IMR-90 (cell line): ENCODE measurements around the gene SQSTM1. TPM values are rescaled to one million over a fixed set of nuclear protein-coding genes. Genes with fewer than 3 reads are reported as not detected.

Experiments
- ATAC-seq: fragments of 200-7000 bp; cut with Tn5 transposase; 2 replicates; pipeline ENCODE4 v1.9.1; 2020; ENCODE audit warnings: low read depth, mild to moderate bottlenecking, moderate library complexity
- BruUV-seq: library from RNA; stranded (reverse); fragments of 400-500 nt; replicated peaks from 2 replicates; lab custom pipeline; 2021; lab: Mats Ljungman, UMichigan
- CTCF ChIA-PET: fragments of 300-600 bp; formaldehyde crosslinking; extraction: SDS; loops from one replicate; lab custom pipeline; 2021; ENCODE audit warnings: antibody characterized with exemption; lab: Yijun Ruan, JAX
- POLR2A ChIA-PET: fragments of 300-600 bp; sonication (Branson Sonifier 250); formaldehyde crosslinking; loops from one replicate; lab custom pipeline; 2022; ENCODE audit warnings: antibody characterized with exemption; ENCODE audit not compliant: unreplicated experiment; lab: Charles Lee
- DNase-seq: peaks from one replicate; pipeline ENCODE4 v3.0.0; 2013
- H2AFZ ChIP-seq: replicated peaks from 2 replicates; pipeline ENCODE3; 2013; ENCODE audit warnings: low read length, mild to moderate bottlenecking; ENCODE audit not compliant: poor library complexity
- H2AK5ac ChIP-seq: 2 replicates; pipeline ENCODE4 v1.6.1; 2013; ENCODE audit warnings: low read depth, low read length, inconsistent platforms
- H2AK9ac ChIP-seq: replicated peaks from 2 replicates; pipeline ENCODE3; 2013; ENCODE audit warnings: mild to moderate bottlenecking, low read depth, low read length, moderate library complexity; ENCODE audit not compliant: poor library complexity
- H2BK120ac ChIP-seq: 2 replicates; pipeline ENCODE4 v1.6.1; 2013; ENCODE audit warnings: low read depth, low read length, inconsistent platforms
- H2BK15ac ChIP-seq: 3 replicates; pipeline ENCODE4 v1.6.1; 2013; ENCODE audit warnings: low read depth, low read length, inconsistent platforms
- H2BK20ac ChIP-seq: 2 replicates; pipeline ENCODE4 v1.6.1; 2013; ENCODE audit warnings: low read depth, mild to moderate bottlenecking, inconsistent platforms, low read length, moderate library complexity
- H2BK5ac ChIP-seq: 2 replicates; pipeline ENCODE4 v1.6.1; 2013; ENCODE audit warnings: mild to moderate bottlenecking, low read depth, low read length, inconsistent platforms; ENCODE audit not compliant: poor library complexity, severe bottlenecking
- H3K14ac ChIP-seq: replicated peaks from 2 replicates; pipeline ENCODE4 v1.6.1; 2013; ENCODE audit warnings: low read depth, low read length, inconsistent platforms
- H3K18ac ChIP-seq: 2 replicates; pipeline ENCODE4 v1.6.1; 2013; ENCODE audit warnings: low read depth, low read length, control low read depth
- H3K23ac ChIP-seq: 2 replicates; pipeline ENCODE4 v1.6.1; 2013; ENCODE audit warnings: low read depth, low read length, inconsistent platforms
- H3K27ac ChIP-seq: 2 replicates; pipeline ENCODE4 v1.5.1; 2013; ENCODE audit warnings: mild to moderate bottlenecking, control low read depth, low read length; ENCODE audit not compliant: insufficient read depth
- H3K27me3 ChIP-seq: 2 replicates; pipeline ENCODE4 v1.6.1; 2013; ENCODE audit warnings: low read length; ENCODE audit not compliant: control insufficient read depth, insufficient read depth
- H3K36me3 ChIP-seq: 2 replicates; pipeline ENCODE4 v1.6.1; 2013; ENCODE audit warnings: low read length, mixed read lengths; ENCODE audit not compliant: control insufficient read depth, insufficient read depth
- H3K4ac ChIP-seq: 2 replicates; pipeline ENCODE4 v1.6.1; 2013; ENCODE audit warnings: low read depth, low read length, inconsistent platforms
- H3K4me1 ChIP-seq: 2 replicates; pipeline ENCODE4 v1.6.1; 2013; ENCODE audit warnings: low read length, mixed read lengths; ENCODE audit not compliant: control insufficient read depth, insufficient read depth
- H3K4me2 ChIP-seq: 2 replicates; pipeline ENCODE4 v1.6.1; 2013; ENCODE audit warnings: low read depth, mild to moderate bottlenecking, control low read depth, low read length, moderate library complexity
- H3K4me3 ChIP-seq: 2 replicates; pipeline ENCODE4 v1.5.1; 2013; ENCODE audit warnings: low read depth, mild to moderate bottlenecking, control low read depth, low read length, moderate library complexity; ENCODE audit not compliant: insufficient read depth
- H3K56ac ChIP-seq: 2 replicates; pipeline ENCODE4 v1.6.1; 2013; ENCODE audit warnings: low read length, inconsistent platforms; ENCODE audit not compliant: insufficient read depth; ENCODE audit errors: extremely low read depth
- H3K79me1 ChIP-seq, 2 experiments: 2 replicates each; pipeline ENCODE4 v1.6.1; 2013; ENCODE audit warnings: low read length in 2 of 2, inconsistent platforms in 1 of 2, low read depth in 1 of 2
- H3K9ac ChIP-seq: 2 replicates; pipeline ENCODE4 v1.6.1; 2013; ENCODE audit warnings: low read depth, low read length, control low read depth
- H3K9me1 ChIP-seq: 2 replicates; pipeline ENCODE4 v1.6.1; 2013; ENCODE audit warnings: low read length, inconsistent platforms; ENCODE audit not compliant: insufficient read depth
- H3K9me3 ChIP-seq: 2 replicates; pipeline ENCODE4 v1.6.1; 2013; ENCODE audit warnings: low read length; ENCODE audit not compliant: control insufficient read depth, insufficient read depth
- H4K20me1 ChIP-seq: 2 replicates; pipeline ENCODE4 v1.6.1; 2013; ENCODE audit warnings: low read length, inconsistent platforms; ENCODE audit not compliant: insufficient read depth
- H4K5ac ChIP-seq: 2 replicates; pipeline ENCODE4 v1.6.1; 2013; ENCODE audit warnings: mild to moderate bottlenecking, low read depth, low read length, control low read depth
- H4K8ac ChIP-seq, 2 experiments: 2 replicates each; pipeline ENCODE4 v1.6.1; 2013; ENCODE audit warnings: low read depth in 2 of 2, low read length in 2 of 2, control low read depth in 1 of 2, inconsistent platforms in 1 of 2
- H4K91ac ChIP-seq: 2 replicates; pipeline ENCODE4 v1.6.1; 2013; ENCODE audit warnings: low read depth, low read length, inconsistent platforms; ENCODE audit not compliant: insufficient read depth
- BHLHE40 ChIP-seq: fragments of 150-350 bp; IDR thresholded peaks from 2 replicates; pipeline ENCODE4 v1.6.1; 2016; ENCODE audit warnings: mild to moderate bottlenecking, low read depth, low read length
- MAZ ChIP-seq: IDR thresholded peaks from 2 replicates; pipeline ENCODE4 v1.6.1; 2012; ENCODE audit warnings: low read depth, mild to moderate bottlenecking, low read length, improper control_type of control experiment, moderate library complexity, borderline replicate concordance
- MXI1 ChIP-seq: IDR thresholded peaks from 2 replicates; pipeline ENCODE4 v1.6.1; 2012; ENCODE audit warnings: low read depth, mild to moderate bottlenecking, low read length, moderate library complexity, borderline replicate concordance
- NFE2L2 ChIP-seq: fragments of 150-350 bp; IDR thresholded peaks from 2 replicates; pipeline ENCODE4 v1.6.1; 2016; ENCODE audit warnings: low read depth, mild to moderate bottlenecking, low read length
- POLR2A ChIP-seq: IDR thresholded peaks from 2 replicates; pipeline ENCODE4 v1.6.1; 2012; ENCODE audit warnings: mild to moderate bottlenecking, low read depth, low read length
- RAD21 ChIP-seq: IDR thresholded peaks from 2 replicates; pipeline ENCODE4 v1.6.1; 2012; ENCODE audit warnings: low read length, improper control_type of control experiment
- SMC3 ChIP-seq: fragments of 150-350 bp; IDR thresholded peaks from 2 replicates; pipeline ENCODE4 v1.6.1; 2016; ENCODE audit warnings: low read depth, mild to moderate bottlenecking, antibody characterized with exemption, low read length, moderate library complexity
- WGBS, 2 experiments: methylation state at CpG; one replicate each; pipeline versions ENCODE4 v1.1.5 to v1.1.7; 2013; ENCODE audit warnings: missing lambda C conversion rate in 2 of 2; ENCODE audit not compliant: insufficient read length in 1 of 2; ENCODE audit errors: extremely low coverage in 2 of 2; 5-methylcytosine and 5-hydroxymethylcytosine counted together
- dilution Hi-C: fragments of 300-500 bp; cut with HindIII; formaldehyde crosslinking; loops from one replicate; pipeline ENCODE4 v1.14.3; 2018; ENCODE audit warnings: low sequenced_read_pairs; ENCODE audit not compliant: unreplicated experiment
- in situ Hi-C: fragments of 300-500 bp; cut with MboI; formaldehyde crosslinking; loops from 3 replicates; pipeline ENCODE4 v1.14.3; 2019; ENCODE audit warnings: low sequenced_read_pairs, inconsistent platforms, mixed read lengths
- intact Hi-C: fragments of 100-400 bp; cut with micrococcal nuclease; formaldehyde crosslinking; loops from 2 replicates; pipeline ENCODE4 v1.10.0; 2022
- polyA plus RNA-seq, 3 experiments: library from polyadenylated mRNA; depleted of rRNA; stranded (reverse); fragments of >200 nt; gene quantifications; 2 replicates each; pipeline ENCODE4 v1.2.3, GENCODE V29; 2012; ENCODE audit warnings: low replicate concordance in 1 of 3
- total RNA-seq: library from RNA; depleted of rRNA; stranded (reverse); fragments of >200 nt; gene quantifications from 2 replicates; pipeline ENCODE4 v1.2.3, GENCODE V29; 2012

SQSTM1 gene
- total and polyA plus RNA-seq, 2 of the 4 experiments (the other 2 are of a cell fraction) = 152 to 184 TPM

GRCh38 chr5:179858586-179859427 lies 38.1 kb downstream of the SQSTM1 start, which contains the start of gene MRNIP:
Gene MRNIP (minus strand): TSS chr5:179858817. CDS start chr5:179858796, 21 bp downstream.
- in situ Hi-C loops (no loop called here), intact Hi-C loops (loop anchor here (5.0 kb wide), 1 partner anchor 52 kb away; the partner anchor contains the start of gene MGAT4B), dilution Hi-C loops (no loop called here)
- Histone ChIP-seq H2BK20ac (no peak within 1 kb of the TSS), H4K20me1 (no peaks in the 10 kb centered on the region), H3K4me1 (no peaks in the 10 kb centered on the region), H2BK15ac (no peak within 1 kb of the TSS), H3K23ac (peak within 1 kb of the TSS; percentile 85), H3K4me2 (peak within 1 kb of the TSS; percentile 94), H3K9me3 (peaks cover 5% of the 10 kb centered on the region; the same call in 1 of the 2 replicates), H3K27ac (peak within 1 kb of the TSS; percentile 95), H2BK120ac (peak within 1 kb of the TSS; percentile 70; the same call in 1 of the 2 replicates), H4K5ac (peak within 1 kb of the TSS; percentile 89), H3K27me3 (no peaks in the 10 kb centered on the region), H3K36me3 (peaks cover 18% of the 10 kb centered on the region), H3K18ac (peak within 1 kb of the TSS; percentile 73), H4K8ac (peak within 1 kb of the TSS; percentile 58 to 97; a peak in 3 of 4 replicates), H3K14ac (peak within 1 kb of the TSS; percentile 96), H4K91ac (peak within 1 kb of the TSS; percentile 88), H2AK5ac (peak within 1 kb of the TSS; percentile 50), H3K4ac (peak within 1 kb of the TSS; percentile 96), H3K9ac (peak within 1 kb of the TSS; percentile 95), H3K9me1 (peaks cover 6% of the 10 kb centered on the region; the same call in 1 of the 2 replicates), H3K56ac (peak within 1 kb of the TSS; percentile 80), H3K79me1 (peaks cover 19 to 38% of the 10 kb centered on the region in 2 experiments), H2AFZ (peak within 1 kb of the TSS; percentile 100), H3K4me3 (peak within 1 kb of the TSS; percentile 92), H2BK5ac (peak within 1 kb of the TSS; percentile 83), H2AK9ac (peak within 1 kb of the TSS; percentile 98)
- DNase-seq (peak; percentile 91), ATAC-seq (peak; percentile 99)
- no TSS peak for BruUV-seq
- POLR2A ChIA-PET = no interaction called here
- CTCF ChIA-PET = no interaction called here
- peak; percentile 46 for TF ChIP-seq POLR2A
- TF ChIP-seq BHLHE40 = peak; percentile 54; the same call in 1 of the 2 replicates
- peak; percentile 98 for TF ChIP-seq MXI1
- no peak for TF ChIP-seq SMC3
- TF ChIP-seq RAD21 = 0 out of 2 replicates have a peak, but pooled peaks have one; percentile 21
- TF ChIP-seq NFE2L2 = no peak
- TF ChIP-seq MAZ = peak; percentile 95; the same call in 1 of the 2 replicates
- WGBS, 2 experiments = 1% methylated on average over 48 of the region's 90 CpGs; no CpG with 5 or more reads in 1 of the 2 experiments
